Spleen (tissue), 11 donors: ENCODE data around the gene EIF4EBP2. TPM values are rescaled to one million over a fixed set of nuclear protein-coding genes. Genes with fewer than 3 reads are reported as not detected.

Source experiments
- DNase-seq: peaks from one replicate; pipeline ENCODE4 v3.0.0-alpha.2; 2020
- H3K27ac ChIP-seq, 8 donors: fragments of 200-600 bp; sonication (generic) in 7 of 8; 1 replicate in 4 of 8; 2 replicates in 4 of 8; pipeline versions ENCODE4 v1.5.0 to v1.8.0; 2016 to 2021; ENCODE audit warnings: inconsistent platforms in 4 of 8, mild to moderate bottlenecking in 4 of 8, moderate library complexity in 1 of 8
- H3K27me3 ChIP-seq, 7 donors: fragments of 200-600 bp; sonication (generic) in 6 of 7; replicated peaks in 1 of 7; 1 replicate in 4 of 7; 2 replicates in 3 of 7; pipeline versions ENCODE4 v1.5.0 to v1.8.0; 2016 to 2021; ENCODE audit warnings: inconsistent platforms in 3 of 7, mild to moderate bottlenecking in 1 of 7
- H3K36me3 ChIP-seq, 6 donors: fragments of 200-600 bp; sonication (generic) in 5 of 6; 1 replicate in 4 of 6; 2 replicates in 2 of 6; pipeline versions ENCODE4 v1.5.0 to v1.8.0; 2016 to 2021; ENCODE audit warnings: inconsistent platforms in 2 of 6
- H3K4me1 ChIP-seq, 6 donors: fragments of 200-600 bp; sonication (generic) in 5 of 6; 1 replicate in 3 of 6; 2 replicates in 3 of 6; pipeline versions ENCODE4 v1.5.0 to v1.8.0; 2016 to 2021; ENCODE audit warnings: inconsistent platforms in 3 of 6
- H3K4me3 ChIP-seq, 8 donors: fragments of 200-600 bp; sonication (generic) in 7 of 8; 1 replicate in 4 of 8; 2 replicates in 4 of 8; pipeline versions ENCODE4 v1.5.0 to v1.8.0; 2016 to 2021; ENCODE audit warnings: inconsistent platforms in 4 of 8, mild to moderate bottlenecking in 4 of 8, moderate library complexity in 2 of 8
- H3K9me3 ChIP-seq, 8 donors: fragments of 200-600 bp; sonication (generic) in 7 of 8; 1 replicate in 4 of 8; 2 replicates in 4 of 8; pipeline versions ENCODE4 v1.5.0 to v1.8.0; 2016 to 2021; ENCODE audit warnings: inconsistent platforms in 4 of 8
- CTCF ChIP-seq, 11 experiments: fragments of 200-600 bp in 7 of 11; fragments of 450-650 bp in 4 of 11; sonication (generic) in 4 of 11; IDR thresholded peaks in 8 of 11; conservative IDR thresholded peaks in 3 of 11; 1 replicate in 7 of 11; 2 replicates in 4 of 11; pipeline versions ENCODE4 v1.4.0 to v1.8.0; 2016 to 2021; ENCODE audit warnings: antibody characterized with exemption in 11 of 11, inconsistent platforms in 4 of 11, mild to moderate bottlenecking in 1 of 11
- POLR2A ChIP-seq, 3 donors: fragments of 450-650 bp; IDR thresholded peaks; one replicate each; pipeline ENCODE4 v1.5.1; 2017; ENCODE audit warnings: antibody characterized with exemption in 3 of 3, mild to moderate bottlenecking in 1 of 3
- POLR2AphosphoS5 ChIP-seq, 3 donors: sonication (generic); formaldehyde crosslinking; IDR thresholded peaks; one replicate each; pipeline ENCODE4 v1.5.1; 2017; ENCODE audit warnings: antibody characterized with exemption in 3 of 3
- WGBS, 5 donors: extraction: QIAGEN DNeasy Blood & Tissue Kit in 3 of 5; methylation state at CpG; one replicate each; pipeline versions ENCODE4 v1.1.5 to v1.1.7; 2013 to 2018; 5-methylcytosine and 5-hydroxymethylcytosine counted together
- intact Hi-C: fragments of 100-400 bp; cut with DNase I; formaldehyde crosslinking; loops from one replicate; pipeline ENCODE4 v1.15.0; 2023; ENCODE audit warnings: low total_unique reads
- polyA plus RNA-seq, 3 donors: library from polyadenylated mRNA; stranded (reverse); fragments of 200-250 nt; gene quantifications; one replicate each; pipeline ENCODE4 v1.2.1, GENCODE V29; 2013
- total RNA-seq, 7 donors: library from RNA; depleted of rRNA in 3 of 7; stranded (reverse); fragments of >200 nt in 3 of 7; fragmentation: NEBNext Ultra II Directional in 4 of 7; extraction: Animal tissue kit (Norgen Biotek cat#: 25700) in 4 of 7; gene quantifications; one replicate each; pipeline versions ENCODE4 v1.1.0 to v1.2.1, GENCODE V29; 2016 to 2021
- donor health status: healthy with polysubstance abuse.
- donor health status: DM: no; HTN: no; CAD: no; lungs with moderate emphysema.
- donor health status: DM: no; HTN: no; CAD: no.
- donor health status: Bipolar disorder and iron deficiency.
- donor health status: healthy.
- donor health status: DM: no; HTN: no; CAD: no.
- donor health status: DM: yes; HTN: yes; CAD: no.

Gene EIF4EBP2
- total and polyA plus RNA-seq, 10 donors: 12.5 to 82.5 (median 57.5) TPM

- TF ChIP-seq CTCF (IDR thresholded peaks at IDR 0.05 in 8 of 11, conservative IDR thresholded peaks at IDR 0.05 in 3 of 11) (no peak), POLR2AphosphoS5 (IDR thresholded peaks at IDR 0.05) (no peak), POLR2A (IDR thresholded peaks at IDR 0.05) (no peak)
- Histone ChIP-seq H3K4me1 (peaks cover 0 to 9% (median 6%) of the 10 kb centered on the region in 6 donors), H3K36me3 (no peaks in the 10 kb centered on the region), H3K4me3 (no peak overlapping the region), H3K9me3 (peaks cover 0 to 9% (median 8%) of the 10 kb centered on the region in 8 donors), H3K27ac (no peak overlapping the region), H3K27me3 (peaks cover 0 to 10% (median 0%) of the 10 kb centered on the region in 7 donors)
- WGBS, 5 donors: 85 to 91% (median 85%) methylated on average over 13 to 14 of the region's 14 CpGs
- no peak for DNase-seq
- intact Hi-C loops: no loop called here
Measured at GRCh38 chr10:70376436-70377378, 27.2 kb upstream of the EIF4EBP2 start.

GRCh38 chr10:70378122-70378521 lies 25.8 kb upstream of the EIF4EBP2 start:
- TF ChIP-seq CTCF (IDR thresholded peaks at IDR 0.05 in 8 of 11, conservative IDR thresholded peaks at IDR 0.05 in 3 of 11) (no peak), POLR2A (IDR thresholded peaks at IDR 0.05) (no peak), POLR2AphosphoS5 (IDR thresholded peaks at IDR 0.05) (no peak)
- peaks cover 0 to 9% (median 8%) of the 10 kb centered on the region in 8 donors for H3K9me3 ChIP-seq
- H3K4me3 ChIP-seq: no peak overlapping the region
- H3K27ac ChIP-seq: no peak overlapping the region
- intact Hi-C loops: no loop called here
- no peak for DNase-seq
- peaks cover 0 to 23% (median 0%) of the 10 kb centered on the region in 7 donors for H3K27me3 ChIP-seq
- 57 to 75% (median 66%) methylated on average over 6 of the region's 6 CpGs for WGBS, 5 donors
- H3K36me3 ChIP-seq: no peaks in the 10 kb centered on the region
- peaks cover 0 to 21% (median 16%) of the 10 kb centered on the region in 6 donors for H3K4me1 ChIP-seq

- Histone ChIP-seq H3K27me3 (peaks cover 0 to 23% (median 0%) of the 10 kb centered on the region in 7 donors), H3K36me3 (no peaks in the 10 kb centered on the region), H3K4me3 (no peak overlapping the region), H3K27ac (no peak overlapping the region), H3K9me3 (peaks cover 0 to 9% (median 8%) of the 10 kb centered on the region in 8 donors), H3K4me1 (peaks cover 0 to 26% (median 16%) of the 10 kb centered on the region in 6 donors)
- TF ChIP-seq CTCF (IDR thresholded peaks at IDR 0.05 in 8 of 11, conservative IDR thresholded peaks at IDR 0.05 in 3 of 11): peak in 9 of 11 experiments; percentile 15 to 68 (median 44)
- no peak for TF ChIP-seq POLR2AphosphoS5 (IDR thresholded peaks at IDR 0.05)
- no peak for DNase-seq
- WGBS, 5 donors: 88 to 94% (median 93%) methylated on average over 10 to 14 of the region's 14 CpGs
- intact Hi-C loops: no loop called here
Measured at GRCh38 chr10:70379581-70380176, 24.3 kb upstream of the EIF4EBP2 start.
